Colonic mucosa (tissue), 4 donors: ENCODE data around the gene AFAP1L2. TPM values are rescaled to one million over a fixed set of nuclear protein-coding genes. Genes with fewer than 3 reads are reported as not detected.

Experiments
- DNase-seq: peaks from one replicate; pipeline ENCODE4 v3.0.0-alpha.2; 2020
- H3K27ac ChIP-seq: fragments of 200-600 bp; one replicate; pipeline ENCODE4 v1.8.0; 2021
- H3K27me3 ChIP-seq: fragments of 200-600 bp; one replicate; pipeline ENCODE4 v1.8.0; 2021
- H3K36me3 ChIP-seq: fragments of 200-600 bp; one replicate; pipeline ENCODE4 v1.8.0; 2021
- H3K4me1 ChIP-seq: fragments of 200-600 bp; one replicate; pipeline ENCODE4 v1.8.0; 2021; ENCODE audit warnings: mild to moderate bottlenecking
- H3K4me3 ChIP-seq: fragments of 200-600 bp; one replicate; pipeline ENCODE4 v1.8.0; 2021
- H3K9ac ChIP-seq, 2 donors: one replicate each; pipeline ENCODE4 v1.7.0; 2013; ENCODE audit warnings: control low read depth in 2 of 2, low read depth in 2 of 2, low read length in 2 of 2
- H3K9me3 ChIP-seq: fragments of 200-600 bp; one replicate; pipeline ENCODE4 v1.8.0; 2021
- CTCF ChIP-seq: fragments of 200-600 bp; IDR thresholded peaks from one replicate; pipeline ENCODE4 v1.8.0; 2022; ENCODE audit warnings: antibody characterized with exemption, mild to moderate bottlenecking
- intact Hi-C: fragments of 100-400 bp; cut with DNase I; formaldehyde crosslinking; loops from one replicate; pipeline ENCODE4 v1.14.1; 2022
- total RNA-seq, 2 donors: library from RNA; stranded (reverse); fragmentation: NEBNext Ultra II Directional in 1 of 2; extraction: Animal tissue kit (Norgen Biotek cat#: 25700) in 1 of 2; gene quantifications; one replicate each; pipeline ENCODE4 v1.2.1, GENCODE V29; 2021
- donor health status: healthy.
- donor health status: DM: no; HTN: no; CAD: no.
- donor health status: DM: no; HTN: no; CAD: no.

AFAP1L2 gene
- total RNA-seq, 2 donors from 2014 or later = 7.9 to 13.7 TPM

GRCh38 chr10:114367351-114368056 is 36.8 kb downstream of the AFAP1L2 start:
- Histone ChIP-seq H3K36me3 (no peaks in the 10 kb centered on the region), H3K9ac (no peak overlapping the region), H3K4me1 (no peaks in the 10 kb centered on the region), H3K9me3 (no peaks in the 10 kb centered on the region), H3K27ac (no peak overlapping the region), H3K27me3 (no peaks in the 10 kb centered on the region), H3K4me3 (no peak overlapping the region)
- intact Hi-C loops = no loop called here
- no peak for DNase-seq
- no peak for TF ChIP-seq CTCF

- no peak for TF ChIP-seq CTCF
Measured at GRCh38 chr10:114364726-114365125, 39.6 kb downstream of the AFAP1L2 start.

GRCh38 chr10:114363745-114364454 is 40.4 kb downstream of the AFAP1L2 start:
- no peaks in the 10 kb centered on the region for H3K36me3 ChIP-seq
- H3K4me3 ChIP-seq = no peak overlapping the region
- DNase-seq = no peak
- H3K27ac ChIP-seq = no peak overlapping the region
- H3K9me3 ChIP-seq = no peaks in the 10 kb centered on the region
- no peaks in the 10 kb centered on the region for H3K27me3 ChIP-seq
- no peak for TF ChIP-seq CTCF
- no peak overlapping the region for H3K9ac ChIP-seq
- intact Hi-C loops = no loop called here
- no peaks in the 10 kb centered on the region for H3K4me1 ChIP-seq

More at GRCh38 chr10:114364726-114365125, 39.6 kb downstream of the AFAP1L2 start:
- Histone ChIP-seq H3K36me3 (no peaks in the 10 kb centered on the region), H3K4me1 (no peaks in the 10 kb centered on the region), H3K9ac (no peak overlapping the region), H3K27ac (no peak overlapping the region), H3K27me3 (no peaks in the 10 kb centered on the region), H3K9me3 (no peaks in the 10 kb centered on the region), H3K4me3 (no peak overlapping the region)
- intact Hi-C loops = no loop called here
- no peak for DNase-seq

- H3K9ac ChIP-seq = no peak overlapping the region
- H3K36me3 ChIP-seq = no peaks in the 10 kb centered on the region
- no peaks in the 10 kb centered on the region for H3K9me3 ChIP-seq
- intact Hi-C loops = no loop called here
- no peaks in the 10 kb centered on the region for H3K4me1 ChIP-seq
- H3K4me3 ChIP-seq = no peak overlapping the region
- no peaks in the 10 kb centered on the region for H3K27me3 ChIP-seq
- no peak overlapping the region for H3K27ac ChIP-seq
- no peak for DNase-seq
- no peak for TF ChIP-seq CTCF
Measured at GRCh38 chr10:114362826-114363355, 41.4 kb downstream of the AFAP1L2 start.

- no peak for TF ChIP-seq CTCF
- Histone ChIP-seq H3K4me1 (no peaks in the 10 kb centered on the region), H3K36me3 (no peaks in the 10 kb centered on the region), H3K4me3 (no peak overlapping the region), H3K27ac (no peak overlapping the region), H3K27me3 (no peaks in the 10 kb centered on the region), H3K9ac (no peak overlapping the region), H3K9me3 (no peaks in the 10 kb centered on the region)
- intact Hi-C loops = no loop called here
- DNase-seq = no peak
Measured at GRCh38 chr10:114359953-114360345, 44.4 kb downstream of the AFAP1L2 start.
